ENCODE measurements around the gene GTF2A1L.
"Not testable (repeated sequence)": the region's sequence is repeated elsewhere in the genome, so short reads cannot be mapped to it uniquely, and the experiment has no call there.

Gene GTF2A1L

GRCh38 chr2:48617618-48618017 is at the start of gene GTF2A1L:
Gene GTF2A1L, plus strand, starts transcription at chr2:48617856. Its CDS starts 19 bp downstream, at chr2:48617875.
- no peak for DNase-seq

GRCh38 chr2:48568547-48568946 is 49.1 kb upstream of the GTF2A1L start:
- no peak for DNase-seq

- DNase-seq = peak; percentile 23
Measured at GRCh38 chr2:48569433-48569832, 48.2 kb upstream of the GTF2A1L start.

GRCh38 chr2:48572816-48573215 is 44.8 kb upstream of the GTF2A1L start:
- DNase-seq = no peak

GRCh38 chr2:48574353-48575287 is 43.0 kb upstream of the GTF2A1L start:
- DNase-seq = no peak

GRCh38 chr2:48578313-48578712 is 39.3 kb upstream of the GTF2A1L start:
- no peak for DNase-seq

GRCh38 chr2:48583961-48584360 is 33.7 kb upstream of the GTF2A1L start:
- no peak for DNase-seq

GRCh38 chr2:48584551-48584950 is 33.1 kb upstream of the GTF2A1L start:
- DNase-seq = no peak

- DNase-seq = no peak
Measured at GRCh38 chr2:48586433-48586832, 31.2 kb upstream of the GTF2A1L start.

GRCh38 chr2:48587560-48587959 is 30.1 kb upstream of the GTF2A1L start:
- no peak for DNase-seq

- no peak for DNase-seq
Measured at GRCh38 chr2:48587961-48588360, 29.7 kb upstream of the GTF2A1L start.

GRCh38 chr2:48588745-48589144 is 28.9 kb upstream of the GTF2A1L start:
- no peak for DNase-seq

GRCh38 chr2:48589170-48589767 is 28.4 kb upstream of the GTF2A1L start:
- DNase-seq = peak; percentile 28

GRCh38 chr2:48590017-48590416 is 27.6 kb upstream of the GTF2A1L start:
- DNase-seq = no peak

GRCh38 chr2:48592067-48592466 is 25.6 kb upstream of the GTF2A1L start:
- no peak for DNase-seq

GRCh38 chr2:48596751-48597150 is 20.9 kb upstream of the GTF2A1L start:
- not testable (repeated sequence) for DNase-seq

GRCh38 chr2:48597492-48597891 is 20.2 kb upstream of the GTF2A1L start:
- DNase-seq = no peak

- DNase-seq = peak; percentile 41
Measured at GRCh38 chr2:48600204-48600813, 17.3 kb upstream of the GTF2A1L start.

- peak; percentile 71 for DNase-seq
Measured at GRCh38 chr2:48600917-48601316, 16.7 kb upstream of the GTF2A1L start.

GRCh38 chr2:48601349-48601748 is 16.3 kb upstream of the GTF2A1L start:
- DNase-seq = no peak

- no peak for DNase-seq
Measured at GRCh38 chr2:48605482-48606175, 12.0 kb upstream of the GTF2A1L start.

GRCh38 chr2:48607307-48608014 is 10.2 kb upstream of the GTF2A1L start:
- peak; percentile 11 for DNase-seq
